ENCODE measurements around the gene DDIT3. TPM values are rescaled to one million over a fixed set of nuclear protein-coding genes. Genes with fewer than 3 reads are reported as not detected.

DDIT3 gene
- total RNA-seq, 1 experiment from 2014 or later = 14.1 TPM

DNA sequence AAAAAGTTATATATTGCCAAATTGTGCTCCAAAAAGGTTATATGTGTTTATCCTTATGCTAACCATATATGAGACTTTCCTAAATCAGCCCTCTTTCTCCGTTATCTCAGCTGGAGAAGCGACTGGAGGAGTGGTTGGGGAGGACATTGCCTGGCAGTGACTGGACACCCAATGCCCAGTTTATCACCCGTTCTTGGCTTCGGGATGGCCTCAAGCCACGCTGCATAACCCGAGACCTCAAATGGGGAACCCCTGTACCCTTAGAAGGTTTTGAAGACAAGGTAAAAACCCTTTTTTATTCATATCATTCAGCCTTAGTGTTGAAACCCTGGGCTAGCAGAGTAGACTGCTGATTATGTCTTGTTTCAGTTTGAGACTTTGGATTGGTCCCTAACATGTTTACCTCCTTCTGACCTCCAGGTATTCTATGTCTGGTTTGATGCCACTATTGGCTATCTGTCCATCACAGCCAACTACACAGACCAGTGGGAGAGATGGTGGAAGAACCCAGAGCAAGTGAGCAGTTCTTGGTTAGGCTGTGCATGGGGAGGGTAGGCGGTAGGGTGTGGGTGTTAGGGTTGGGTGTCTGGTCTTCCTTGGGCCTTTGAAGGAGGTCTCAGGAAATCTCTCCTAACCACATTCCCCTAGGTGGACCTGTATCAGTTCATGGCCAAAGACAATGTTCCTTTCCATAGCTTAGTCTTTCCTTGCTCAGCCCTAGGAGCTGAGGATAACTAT lies 8.6 kb downstream of the DDIT3 start:
- no peak overlapping the region for H2BK120ac ChIP-seq (ENCODE audit: low read depth, low read length, poor library complexity, severe bottlenecking)
- H2BK20ac ChIP-seq (ENCODE audit: low read depth, low read length, poor library complexity, severe bottlenecking) = no peak overlapping the region
- H3K27ac ChIP-seq (ENCODE audit: insufficient read length, low read depth, low read length) = no peak overlapping the region
- H3K18ac ChIP-seq (ENCODE audit: insufficient read length, low read depth, low read length) = no peak overlapping the region
- H4K20me1 ChIP-seq (ENCODE audit: control insufficient read depth, insufficient read depth, insufficient read length) = no peaks in the 10 kb centered on the region
- Mint-ChIP-seq H3K4me1 (no peaks in the 10 kb centered on the region), H3K36me3 (ENCODE audit: insufficient read depth in 1 of 3, low read depth in 3 of 3) (peaks cover 69 to 85% (median 72%) of the 10 kb centered on the region in 3 experiments; a peak in 6 of 7 replicates), H3K27me3 (ENCODE audit: low read depth) (0 out of 2 replicates have a peak, but pooled peaks cover 2% of the 10 kb centered on the region), H3K9me3 (peaks cover 0 to 2% of the 10 kb centered on the region in 2 experiments; a peak in 1 of 5 replicates), H3K27ac (no peak overlapping the region), H3K4me3 (no peak overlapping the region)
- no peak overlapping the region for H3K4ac ChIP-seq (ENCODE audit: low read depth, low read length)
- no peak overlapping the region for H2BK15ac ChIP-seq (ENCODE audit: low read depth, low read length)
- H3K56ac ChIP-seq (ENCODE audit: insufficient read length, low read depth, low read length) = no peak overlapping the region
- no peak overlapping the region for H2AFZ ChIP-seq (ENCODE audit: low read length)
- WGBS (ENCODE audit: extremely low coverage, insufficient read length, low lambda C conversion rate) = no CpG with 5 or more reads among the region's 7 CpGs
- H4K5ac ChIP-seq (ENCODE audit: insufficient read length, low read depth, low read length) = no peak overlapping the region
- H3K27me3 ChIP-seq (ENCODE audit: insufficient read depth, low read length) = no peaks in the 10 kb centered on the region
- H2AK5ac ChIP-seq (ENCODE audit: insufficient read length, low read length) = no peak overlapping the region
- H4K91ac ChIP-seq (ENCODE audit: insufficient read length, low read depth, low read length) = no peak overlapping the region
- no peaks in the 10 kb centered on the region for H3K23me2 ChIP-seq (ENCODE audit: insufficient read length, low read depth, low read length, poor library complexity, severe bottlenecking)
- H3K79me2 ChIP-seq (ENCODE audit: insufficient read depth, low read length) = 0 out of 2 replicates have a peak, but pooled peaks cover 1% of the 10 kb centered on the region
- no peak overlapping the region for H4K8ac ChIP-seq (replicated peaks; ENCODE audit: insufficient read length, low read depth, low read length)
- H2BK5ac ChIP-seq (ENCODE audit: insufficient read length, low read length) = no peak overlapping the region
- no peaks in the 10 kb centered on the region for H3K4me1 ChIP-seq (ENCODE audit: insufficient read depth, low read length)
- H3K79me1 ChIP-seq (ENCODE audit: insufficient read depth, low read depth, low read length, poor library complexity, severe bottlenecking) = no peaks in the 10 kb centered on the region
- no peak for TF ChIP-seq CTCF (conservative IDR thresholded peaks at IDR 0.05)
- no peaks in the 10 kb centered on the region for H3K9me3 ChIP-seq (ENCODE audit: control insufficient read depth, low read depth, low read length)
- no peak overlapping the region for H3K4me2 ChIP-seq (ENCODE audit: insufficient read depth, insufficient read length, low read length)
- no peak overlapping the region for H3T11ph ChIP-seq (ENCODE audit: low read length)
- no peak overlapping the region for H3K14ac ChIP-seq (ENCODE audit: insufficient read depth, low read length)
- H2BK12ac ChIP-seq (ENCODE audit: insufficient read length, low read depth, low read length) = no peak overlapping the region
- H3K9ac ChIP-seq (ENCODE audit: extremely low read depth, insufficient read length, low read length) = no peak overlapping the region
- H3K23ac ChIP-seq (ENCODE audit: insufficient read length, low read depth, low read length) = no peak overlapping the region
- no peak for DNase-seq

Measured in H9 (cell line).